Neural progenitor cell (in vitro differentiated cells): ENCODE results near the gene KLHDC7B. TPM values are rescaled to one million over a fixed set of nuclear protein-coding genes. Genes with fewer than 3 reads are reported as not detected.
"Not testable (repeated sequence)": the region's sequence is repeated elsewhere in the genome, so short reads cannot be mapped to it uniquely, and the experiment has no call there.

Source experiments
- DNase-seq: peaks from one replicate; pipeline ENCODE4 v3.0.0-alpha.2; 2016; ENCODE audit warnings: low spot score
- H2AFZ ChIP-seq: fragments of 200-600 bp; sonication (generic); replicated peaks from 2 replicates; pipeline ENCODE4 v1.6.1; 2016; ENCODE audit warnings: antibody characterized with exemption
- H3F3A ChIP-seq: fragments of 200-600 bp; sonication (generic); 2 replicates; pipeline ENCODE4 v1.6.1; 2016; ENCODE audit warnings: antibody characterized with exemption, low read depth
- H3K27ac ChIP-seq: fragments of 200-600 bp; sonication (generic); 2 replicates; pipeline ENCODE4 v1.5.1; 2016; ENCODE audit warnings: mild to moderate bottlenecking
- H3K27me3 ChIP-seq: fragments of 200-600 bp; sonication (generic); 2 replicates; pipeline ENCODE4 v1.6.1; 2016; ENCODE audit warnings: mild to moderate bottlenecking, moderate library complexity
- H3K36me3 ChIP-seq: fragments of 200-600 bp; sonication (generic); 2 replicates; pipeline ENCODE4 v1.5.1; 2016
- H3K4me1 ChIP-seq: fragments of 200-600 bp; sonication (generic); 2 replicates; pipeline ENCODE4 v1.6.1; 2016; ENCODE audit warnings: mixed run types
- H3K4me2 ChIP-seq: fragments of 200-600 bp; sonication (generic); 2 replicates; pipeline ENCODE4 v1.6.1; 2016
- H3K4me3 ChIP-seq: fragments of 200-600 bp; sonication (generic); 2 replicates; pipeline ENCODE4 v1.5.1; 2016
- H3K79me2 ChIP-seq: fragments of 200-600 bp; sonication (generic); 2 replicates; pipeline ENCODE4 v1.6.1; 2016; ENCODE audit warnings: low read depth
- H3K9ac ChIP-seq: fragments of 200-600 bp; sonication (generic); 2 replicates; pipeline ENCODE4 v1.6.1; 2016
- H3K9me3 ChIP-seq: fragments of 200-600 bp; sonication (generic); 2 replicates; pipeline ENCODE4 v1.5.1; 2016; ENCODE audit warnings: low read depth
- H4K20me1 ChIP-seq: fragments of 200-600 bp; sonication (generic); 2 replicates; pipeline ENCODE4 v1.6.1; 2016; ENCODE audit warnings: low read depth
- H3K27ac Mint-ChIP-seq: 3 replicates; pipeline ENCODE4 v1.8.0; 2021; ENCODE audit warnings: mixed read lengths
- H3K27me3 Mint-ChIP-seq: 2 replicates; pipeline ENCODE4 v1.8.0; 2022; ENCODE audit warnings: low read depth, mild to moderate bottlenecking, inconsistent platforms, moderate library complexity, mixed read lengths; ENCODE audit not compliant: insufficient read depth
- H3K36me3 Mint-ChIP-seq: 3 replicates; pipeline ENCODE4 v1.8.0; 2021; ENCODE audit warnings: mixed read lengths
- H3K4me1 Mint-ChIP-seq: 3 replicates; pipeline ENCODE4 v1.8.0; 2021; ENCODE audit warnings: mixed read lengths
- H3K4me3 Mint-ChIP-seq: 3 replicates; pipeline ENCODE4 v1.8.0; 2021; ENCODE audit warnings: mild to moderate bottlenecking, moderate library complexity, mixed read lengths
- H3K9me3 Mint-ChIP-seq: 3 replicates; pipeline ENCODE4 v1.8.0; 2020; ENCODE audit warnings: mixed read lengths
- CTCF ChIP-seq: fragments of 200-600 bp; sonication (generic); IDR thresholded peaks from 2 replicates; pipeline ENCODE4 v1.5.1; 2017; ENCODE audit warnings: antibody characterized with exemption, mild to moderate bottlenecking
- EZH2 ChIP-seq: fragments of 200-600 bp; sonication (generic); IDR thresholded peaks from 2 replicates; pipeline ENCODE4 v1.6.1; 2017; ENCODE audit warnings: antibody characterized with exemption, mild to moderate bottlenecking, moderate library complexity
- EZH2phosphoT487 ChIP-seq: fragments of 200-600 bp; sonication (generic); IDR thresholded peaks from 2 replicates; pipeline ENCODE4 v1.6.1; 2017; ENCODE audit warnings: antibody characterized with exemption
- total RNA-seq: library from RNA; depleted of rRNA; stranded (reverse); fragments of >200 nt; gene quantifications from 2 replicates; pipeline ENCODE4 v1.2.3, GENCODE V29; 2015; ENCODE audit warnings: low replicate concordance

The KLHDC7B gene
- total RNA-seq, 1 donor from 2014 or later = not detected

DNA sequence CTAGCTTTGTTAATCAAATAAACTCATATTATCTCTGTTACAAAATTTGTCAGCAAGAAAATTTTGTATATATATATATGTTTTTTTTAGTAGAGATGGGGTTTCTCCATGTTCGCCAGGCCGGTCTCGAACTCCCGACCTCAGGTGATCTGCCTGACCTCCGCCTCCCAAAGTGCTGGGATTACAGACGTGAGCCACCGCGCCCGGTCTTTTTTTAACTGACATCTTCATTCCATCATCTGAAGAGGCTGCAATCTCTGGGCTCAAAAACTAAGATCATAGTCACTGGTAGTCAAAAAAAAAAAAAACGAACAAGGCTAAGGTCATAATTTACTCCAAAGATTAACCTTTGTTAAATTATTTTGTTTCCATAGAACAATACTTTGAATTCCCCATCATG, 5.3 kb upstream of the KLHDC7B start:
- DNase-seq = no peak
- Histone ChIP-seq H3K27me3 (peaks cover 29% of the 10 kb centered on the region), H2AFZ (no peak overlapping the region), H3K27ac (no peak overlapping the region), H3K4me1 (no peaks in the 10 kb centered on the region), H3K36me3 (no peaks in the 10 kb centered on the region), H3K79me2 (no peaks in the 10 kb centered on the region), H3F3A (peaks cover 17% of the 10 kb centered on the region), H3K4me3 (no peak overlapping the region), H3K4me2 (no peak overlapping the region), H4K20me1 (no peaks in the 10 kb centered on the region), H3K9me3 (no peaks in the 10 kb centered on the region), H3K9ac (no peak overlapping the region)
- Mint-ChIP-seq H3K9me3 (no peaks in the 10 kb centered on the region), H3K27me3 (peaks cover 17% of the 10 kb centered on the region), H3K4me3 (no peak overlapping the region), H3K36me3 (no peaks in the 10 kb centered on the region), H3K4me1 (peaks cover 5% of the 10 kb centered on the region), H3K27ac (no peak overlapping the region)
- TF ChIP-seq EZH2 = no peak
- no peak for TF ChIP-seq CTCF
- no peak for TF ChIP-seq EZH2phosphoT487

GRCh38 chr22:50541667-50542026, 4.1 kb upstream of the KLHDC7B start:
- not testable (repeated sequence) for DNase-seq, H3K79me2 ChIP-seq, H3K27ac Mint-ChIP-seq, H3K4me1 Mint-ChIP-seq, H3K27ac ChIP-seq, H3K36me3 ChIP-seq, H3K36me3 Mint-ChIP-seq, H2AFZ ChIP-seq, H3K4me3 ChIP-seq, H3K9ac ChIP-seq, H3K4me3 Mint-ChIP-seq, H3K9me3 ChIP-seq, H3K4me2 ChIP-seq, H3K4me1 ChIP-seq, H3K9me3 Mint-ChIP-seq, H4K20me1 ChIP-seq
- H3K27me3 ChIP-seq = peaks cover 34% of the 10 kb centered on the region
- peaks cover 17% of the 10 kb centered on the region for H3K27me3 Mint-ChIP-seq
- H3F3A ChIP-seq = peaks cover 17% of the 10 kb centered on the region

GRCh38 chr22:50542416-50542927, 3.2 kb upstream of the KLHDC7B start:
- H3K36me3 ChIP-seq = no peaks in the 10 kb centered on the region
- H3F3A ChIP-seq = peaks cover 17% of the 10 kb centered on the region
- H4K20me1 ChIP-seq = no peaks in the 10 kb centered on the region
- H3K9ac ChIP-seq = no peak overlapping the region
- no peak overlapping the region for H3K4me3 Mint-ChIP-seq
- H3K4me2 ChIP-seq = no peak overlapping the region
- peaks cover 17% of the 10 kb centered on the region for H3K27me3 Mint-ChIP-seq
- H3K9me3 Mint-ChIP-seq = no peaks in the 10 kb centered on the region
- no peak overlapping the region for H3K27ac Mint-ChIP-seq
- H3K36me3 Mint-ChIP-seq = no peaks in the 10 kb centered on the region
- DNase-seq = no peak
- peaks cover 5% of the 10 kb centered on the region for H3K4me1 Mint-ChIP-seq
- no peaks in the 10 kb centered on the region for H3K79me2 ChIP-seq
- TF ChIP-seq CTCF = no peak
- no peak for TF ChIP-seq EZH2phosphoT487
- no peak for TF ChIP-seq EZH2
- H3K9me3 ChIP-seq = no peaks in the 10 kb centered on the region
- no peak overlapping the region for H3K27ac ChIP-seq
- no peaks in the 10 kb centered on the region for H3K4me1 ChIP-seq
- no peak overlapping the region for H3K4me3 ChIP-seq
- H2AFZ ChIP-seq = no peak overlapping the region
- peaks cover 34% of the 10 kb centered on the region for H3K27me3 ChIP-seq

GRCh38 chr22:50544078-50544745, 1.5 kb upstream of the KLHDC7B start:
- H3K36me3 Mint-ChIP-seq = no peaks in the 10 kb centered on the region
- Histone ChIP-seq H3F3A (peaks cover 17% of the 10 kb centered on the region), H4K20me1 (no peaks in the 10 kb centered on the region), H3K4me2 (peak overlapping the region; percentile 67), H3K4me3 (peak overlapping the region; percentile 32), H3K27me3 (peaks cover 34% of the 10 kb centered on the region), H2AFZ (peak overlapping the region; percentile 43), H3K9ac (no peak overlapping the region), H3K36me3 (no peaks in the 10 kb centered on the region), H3K79me2 (no peaks in the 10 kb centered on the region), H3K27ac (no peak overlapping the region), H3K9me3 (no peaks in the 10 kb centered on the region), H3K4me1 (no peaks in the 10 kb centered on the region)
- no peak overlapping the region for H3K4me3 Mint-ChIP-seq
- no peaks in the 10 kb centered on the region for H3K4me1 Mint-ChIP-seq
- no peak overlapping the region for H3K27ac Mint-ChIP-seq
- no peaks in the 10 kb centered on the region for H3K9me3 Mint-ChIP-seq
- peak; percentile 93 for DNase-seq
- TF ChIP-seq CTCF (peak; percentile 75), EZH2phosphoT487 (no peak)
- peaks cover 14% of the 10 kb centered on the region for H3K27me3 Mint-ChIP-seq
